Measurements from ENCODE around the gene RND1.

Gene RND1

GRCh38 chr12:48814262-48815125, 51.2 kb downstream of the RND1 start:
- ATAC-seq (ENCODE audit: low read depth) (peak; percentile 65), DNase-seq (ENCODE audit: low spot score) (no peak)
- no peaks in the 10 kb centered on the region for H3K27me3 ChIP-seq (ENCODE audit: insufficient read depth, poor library complexity, severe bottlenecking)
- peak overlapping the region; percentile 42 for H3K4me3 ChIP-seq (ENCODE audit: severe bottlenecking)
- no peaks in the 10 kb centered on the region for H3K4me1 ChIP-seq (ENCODE audit: insufficient read depth, poor library complexity, severe bottlenecking)
- H3K9me3 ChIP-seq (ENCODE audit: severe bottlenecking) = no peaks in the 10 kb centered on the region
- peak; percentile 99 for TF ChIP-seq CTCF (IDR thresholded peaks at IDR 0.05; ENCODE audit: poor library complexity, severe bottlenecking)
- no peaks in the 10 kb centered on the region for H3K36me3 ChIP-seq (ENCODE audit: low read depth)
- peak overlapping the region; percentile 64 for H3K27ac ChIP-seq (ENCODE audit: poor library complexity, severe bottlenecking)

- ATAC-seq (ENCODE audit: low read depth) (no peak), DNase-seq (ENCODE audit: low spot score) (no peak)
- Histone ChIP-seq H3K4me1 (ENCODE audit: insufficient read depth, poor library complexity, severe bottlenecking) (no peaks in the 10 kb centered on the region), H3K27me3 (ENCODE audit: insufficient read depth, poor library complexity, severe bottlenecking) (no peaks in the 10 kb centered on the region), H3K27ac (ENCODE audit: poor library complexity, severe bottlenecking) (peak overlapping the region; percentile 64), H3K4me3 (ENCODE audit: severe bottlenecking) (peak overlapping the region; percentile 42), H3K9me3 (ENCODE audit: severe bottlenecking) (no peaks in the 10 kb centered on the region), H3K36me3 (ENCODE audit: low read depth) (no peaks in the 10 kb centered on the region)
- no peak for TF ChIP-seq CTCF (IDR thresholded peaks at IDR 0.05; ENCODE audit: poor library complexity, severe bottlenecking)
These were observed 52.0 kb downstream of the RND1 start for GRCh38 chr12:48813465-48814261.

GRCh38 chr12:48812389-48812788, 53.3 kb downstream of the RND1 start:
- no peak for TF ChIP-seq CTCF (IDR thresholded peaks at IDR 0.05; ENCODE audit: poor library complexity, severe bottlenecking)
- no peaks in the 10 kb centered on the region for H3K4me1 ChIP-seq (ENCODE audit: insufficient read depth, poor library complexity, severe bottlenecking)
- H3K36me3 ChIP-seq (ENCODE audit: low read depth) = no peaks in the 10 kb centered on the region
- H3K9me3 ChIP-seq (ENCODE audit: severe bottlenecking) = no peaks in the 10 kb centered on the region
- ATAC-seq (ENCODE audit: low read depth) (no peak), DNase-seq (ENCODE audit: low spot score) (no peak)
- no peak overlapping the region for H3K27ac ChIP-seq (ENCODE audit: poor library complexity, severe bottlenecking)
- H3K27me3 ChIP-seq (ENCODE audit: insufficient read depth, poor library complexity, severe bottlenecking) = no peaks in the 10 kb centered on the region
- no peak overlapping the region for H3K4me3 ChIP-seq (ENCODE audit: severe bottlenecking)

GRCh38 chr12:48811437-48812090, 54.1 kb downstream of the RND1 start:
- Histone ChIP-seq H3K27me3 (ENCODE audit: insufficient read depth, poor library complexity, severe bottlenecking) (no peaks in the 10 kb centered on the region), H3K4me1 (ENCODE audit: insufficient read depth, poor library complexity, severe bottlenecking) (no peaks in the 10 kb centered on the region), H3K4me3 (ENCODE audit: severe bottlenecking) (no peak overlapping the region), H3K9me3 (ENCODE audit: severe bottlenecking) (no peaks in the 10 kb centered on the region), H3K36me3 (ENCODE audit: low read depth) (no peaks in the 10 kb centered on the region), H3K27ac (ENCODE audit: poor library complexity, severe bottlenecking) (no peak overlapping the region)
- TF ChIP-seq CTCF (IDR thresholded peaks at IDR 0.05; ENCODE audit: poor library complexity, severe bottlenecking) = no peak
- no peak for DNase-seq (ENCODE audit: low spot score)
- ATAC-seq (ENCODE audit: low read depth) = no peak

All from RWPE2 (cell line).